HG03066 (cell line): ENCODE measurements around the gene SCN9A.
"Not testable (repeated sequence)": the region's sequence is repeated elsewhere in the genome, so short reads cannot be mapped to it uniquely, and the experiment has no call there.

Source experiments
- ATAC-seq: cut with Tn5 transposase; IDR thresholded peaks from one replicate; pipeline ENCODE4 v1.9.1; 2021; ENCODE audit warnings: low read depth; ENCODE audit not compliant: unreplicated experiment

SCN9A gene

DNA sequence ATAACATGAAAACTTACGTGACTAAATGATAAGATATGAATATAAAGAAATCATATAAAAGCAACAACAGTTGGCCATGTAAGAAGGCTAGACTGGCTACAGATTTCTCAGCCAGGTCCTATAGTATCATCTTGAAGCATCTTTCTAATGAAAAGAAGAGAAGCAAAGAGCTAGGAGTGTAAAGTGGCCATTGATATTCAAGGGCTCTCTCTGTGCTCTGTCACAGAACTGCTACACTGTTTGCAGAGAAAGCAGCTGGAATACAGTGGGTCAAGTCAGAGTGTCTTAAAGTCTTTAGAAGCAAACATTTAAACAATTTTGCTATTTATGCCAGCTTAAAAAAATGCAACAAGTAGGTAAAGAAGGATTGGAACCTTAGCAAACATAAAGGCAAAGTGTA is 118.8 kb downstream of the SCN9A start:
- no peak for ATAC-seq

DNA sequence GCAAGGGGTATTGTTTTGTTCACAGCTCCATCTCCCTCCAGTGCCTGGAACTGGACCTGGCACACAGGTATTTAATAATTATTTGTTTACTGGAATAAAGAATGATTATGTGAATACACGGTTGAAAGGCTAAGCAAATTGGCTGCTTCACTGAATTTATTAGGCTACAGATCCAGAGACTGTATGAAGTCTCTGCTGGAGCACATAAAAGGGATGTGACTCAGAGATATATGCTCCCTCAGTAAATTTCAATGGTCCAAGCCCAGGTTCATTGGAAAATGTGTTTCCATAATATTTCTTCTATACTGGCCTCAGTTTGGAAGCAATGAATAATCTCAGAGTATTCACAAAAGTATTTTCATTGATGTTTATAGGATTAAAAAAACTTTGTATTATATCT is 126.4 kb downstream of the SCN9A start:
- ATAC-seq: no peak

DNA sequence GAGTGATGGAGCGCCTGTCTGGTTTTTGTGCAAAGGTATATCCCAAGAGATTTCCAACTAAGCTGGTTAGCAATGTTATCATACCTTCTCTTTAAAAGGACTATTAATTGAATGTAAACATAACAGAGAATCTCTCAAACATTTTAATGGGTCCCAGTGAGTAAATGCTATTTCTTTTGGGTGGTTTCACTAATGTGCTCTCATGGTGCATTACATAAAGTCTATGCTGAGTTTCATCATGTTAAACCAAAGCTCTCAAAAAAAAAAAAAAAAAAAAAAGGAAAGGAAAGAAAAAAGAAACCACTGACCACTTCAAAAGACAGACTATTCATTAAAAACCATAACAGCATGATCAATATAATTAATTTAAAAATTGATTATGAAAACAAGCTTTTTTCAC is 128.8 kb downstream of the SCN9A start:
- no peak for ATAC-seq

DNA sequence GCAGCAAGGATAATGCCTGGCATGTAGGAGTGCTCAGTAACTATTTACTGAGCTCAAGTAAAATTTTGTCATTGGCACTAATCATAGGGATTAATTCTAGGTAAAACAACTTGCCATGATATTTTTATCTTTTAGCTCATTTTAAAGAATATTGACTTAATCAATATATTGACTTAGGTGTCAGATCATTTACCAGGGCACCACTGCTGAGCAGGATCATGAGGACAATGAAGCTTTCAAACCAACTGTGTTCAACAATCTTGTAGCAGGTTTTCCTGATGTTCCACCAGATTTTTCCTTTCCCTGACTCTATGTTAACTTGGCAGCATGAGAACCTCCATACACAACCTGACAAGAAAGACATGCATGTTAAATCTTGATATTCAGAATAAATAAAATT is 133.4 kb downstream of the SCN9A start:
- no peak for ATAC-seq

DNA sequence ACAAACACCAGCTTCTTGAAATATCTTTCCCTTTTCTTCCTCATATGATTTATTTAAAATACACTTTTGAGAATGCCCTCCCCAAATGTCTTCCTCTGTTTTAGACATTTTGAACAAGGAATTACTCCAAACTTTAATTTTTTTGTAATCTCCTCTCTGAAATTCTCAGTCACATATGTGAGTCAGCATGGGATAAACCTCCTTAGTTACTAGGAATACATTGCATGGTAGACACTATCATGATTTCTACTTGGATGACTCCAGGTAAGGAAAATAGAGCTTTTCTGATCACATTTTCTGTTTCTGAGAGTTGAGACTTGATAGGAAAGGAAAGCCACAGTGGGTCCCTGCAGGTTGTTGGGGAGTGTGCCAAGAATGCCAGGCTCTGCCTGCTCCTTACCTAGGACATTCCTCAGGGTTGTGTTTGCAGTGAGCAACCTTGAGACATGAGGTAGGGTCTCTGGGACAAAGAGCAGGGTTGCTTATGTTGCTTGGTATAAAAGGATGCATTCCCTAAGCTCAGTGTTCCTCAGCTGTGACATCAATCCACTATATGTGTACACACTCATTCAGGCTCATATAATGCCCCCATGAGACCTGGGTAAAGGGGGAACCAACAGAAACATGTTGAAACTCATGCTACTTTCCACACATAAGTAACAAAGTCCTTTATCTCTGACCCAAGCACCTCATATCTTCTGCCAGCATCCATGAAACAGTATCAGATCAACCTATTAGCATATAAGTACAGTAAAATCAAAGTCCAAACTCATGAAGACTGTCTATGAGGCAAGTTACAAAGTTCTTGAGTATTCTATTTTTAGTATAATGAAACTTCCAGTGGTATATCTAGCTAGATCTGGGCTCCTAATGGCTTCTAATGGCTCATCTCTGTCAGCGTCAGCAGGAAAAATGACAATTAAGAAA is 135.1 kb downstream of the SCN9A start:
- no peak for ATAC-seq

DNA sequence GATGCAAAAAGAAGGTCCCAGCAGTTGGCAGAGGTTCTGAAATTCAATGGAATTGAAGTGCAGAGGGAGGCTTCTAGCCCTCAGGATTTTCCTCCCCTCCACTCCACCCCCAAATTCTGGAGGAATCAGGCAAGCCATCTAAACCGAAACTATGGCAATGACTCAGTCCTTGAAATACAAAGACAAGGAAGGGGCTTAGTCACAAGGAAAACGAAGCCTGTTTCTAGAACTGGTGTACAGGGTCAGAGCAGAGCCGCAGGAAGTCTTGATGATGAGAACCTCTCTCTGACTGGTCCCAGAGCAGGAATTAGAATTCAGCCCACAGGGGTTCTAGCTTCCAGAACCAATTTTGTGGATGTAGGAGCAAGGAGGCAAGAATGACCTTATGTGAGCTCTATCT is 136.2 kb downstream of the SCN9A start:
- no peak for ATAC-seq

DNA sequence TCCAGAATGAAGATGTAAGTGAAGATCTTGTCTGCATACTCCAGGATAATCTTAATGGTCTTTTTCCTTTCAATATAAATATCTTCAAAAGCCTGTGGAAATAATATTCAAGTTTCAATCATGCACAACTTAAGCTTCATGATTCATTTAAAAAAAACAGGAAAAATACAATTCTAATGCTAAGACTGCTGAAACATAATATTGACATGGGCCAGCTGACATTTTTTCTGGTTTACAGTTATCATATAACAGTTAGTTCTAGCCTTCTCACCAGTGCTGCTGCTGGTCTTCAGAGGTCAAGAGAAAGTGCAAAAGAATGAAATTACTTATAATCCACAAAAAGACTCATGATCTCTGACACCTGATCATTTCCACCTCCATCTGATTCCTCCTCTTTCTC is 137.6 kb downstream of the SCN9A start:
- ATAC-seq: no peak

DNA sequence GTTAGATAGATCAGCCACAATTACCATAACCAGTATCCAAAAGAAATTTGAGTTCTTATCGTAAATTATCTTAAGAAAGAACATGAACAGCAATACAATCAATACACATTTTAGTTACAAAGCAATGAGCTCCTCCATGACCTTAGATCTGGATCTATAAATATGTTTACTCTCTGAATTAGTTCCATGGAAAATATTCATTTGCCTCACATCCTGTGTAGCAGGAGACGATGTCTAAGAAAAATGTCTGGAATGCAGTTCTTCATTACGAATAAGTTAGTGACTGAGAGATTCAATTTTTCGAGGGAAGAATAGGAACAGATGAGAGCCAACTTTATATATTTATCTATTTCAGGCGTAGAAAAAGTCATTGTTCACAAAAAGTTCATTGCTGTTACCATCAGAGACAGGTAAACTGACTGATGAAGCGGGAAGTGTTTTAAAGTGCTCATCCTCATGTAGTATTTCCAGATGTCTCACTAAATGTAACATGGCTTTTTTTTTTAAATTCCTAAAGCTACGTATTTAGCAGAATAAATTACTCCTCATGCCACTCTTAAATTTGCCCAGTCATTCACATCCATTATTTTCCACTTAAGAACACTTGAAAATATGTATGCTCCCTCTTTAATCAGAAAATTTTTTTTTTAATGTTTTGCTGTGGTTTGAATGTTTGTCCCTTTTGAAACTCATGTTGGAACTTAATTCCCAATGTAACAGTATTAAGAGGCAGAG is 141.5 kb downstream of the SCN9A start:
- no peak for ATAC-seq

DNA sequence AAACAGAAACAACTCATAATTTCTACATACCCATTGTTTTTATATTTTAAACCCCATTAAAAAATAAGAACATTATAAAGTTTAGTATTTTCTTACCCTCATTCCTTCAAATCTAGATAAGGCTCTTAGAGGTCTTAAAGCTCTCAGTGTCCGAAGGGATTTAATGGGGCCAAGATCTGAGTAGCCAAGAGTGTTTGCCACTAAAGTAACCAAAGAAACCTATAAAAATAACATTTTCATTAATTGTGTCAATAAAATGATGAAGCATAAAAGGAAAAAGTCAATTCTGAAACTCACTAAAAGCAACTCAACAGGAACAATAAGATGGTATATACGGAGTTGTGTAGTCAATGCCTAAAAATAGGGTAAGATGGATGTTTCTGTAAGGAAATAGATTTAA is 142.5 kb downstream of the SCN9A start:
- ATAC-seq: no peak

DNA sequence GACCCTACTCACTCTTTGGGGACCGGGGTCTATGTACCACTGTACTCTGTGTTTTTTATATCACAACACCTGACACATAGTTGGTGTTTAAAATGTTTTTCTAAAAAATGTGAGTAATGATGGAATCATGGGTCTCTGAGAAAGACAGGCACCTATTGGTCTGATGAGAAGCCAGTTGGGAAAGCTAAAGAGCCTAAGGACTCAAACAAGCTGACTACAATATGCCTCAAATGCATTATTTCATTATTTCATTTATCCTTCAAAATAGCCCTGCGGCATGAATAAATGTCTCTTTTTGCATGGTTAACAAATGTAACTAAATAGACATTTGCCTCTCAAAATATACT is 145.0 kb downstream of the SCN9A start:
- ATAC-seq: no peak

DNA sequence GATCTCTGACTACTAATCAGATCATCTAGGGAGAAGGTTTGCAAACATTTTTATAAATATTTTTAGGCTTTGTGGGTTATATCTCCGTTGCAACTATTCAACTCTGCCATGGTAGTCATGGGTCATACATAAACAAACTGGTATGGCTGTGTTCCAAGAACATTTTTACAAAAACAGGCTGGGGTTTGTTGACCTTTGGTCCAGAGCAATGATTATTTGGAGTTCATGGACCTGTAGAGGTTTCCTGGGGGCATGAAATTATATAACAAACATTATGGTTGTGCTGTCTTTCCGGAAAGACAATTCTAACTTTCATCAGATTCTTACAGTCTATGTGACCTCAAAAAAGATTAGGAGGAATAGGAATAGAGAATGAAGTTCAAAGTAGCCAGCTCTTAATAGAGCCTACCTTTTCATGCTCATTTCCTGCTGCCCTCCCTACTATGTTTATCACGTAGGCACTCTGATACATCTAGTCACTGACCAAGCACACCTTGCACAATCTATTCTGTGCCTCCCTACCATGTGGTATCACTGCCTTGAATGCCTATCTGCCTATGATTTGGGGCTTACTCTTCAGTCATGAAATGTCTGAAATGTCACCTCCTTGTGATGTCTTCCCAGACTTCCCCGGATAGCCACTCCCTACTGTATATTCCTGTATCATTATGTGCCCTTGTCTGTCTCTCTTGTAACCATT is 145.6 kb downstream of the SCN9A start:
- no peak for ATAC-seq

DNA sequence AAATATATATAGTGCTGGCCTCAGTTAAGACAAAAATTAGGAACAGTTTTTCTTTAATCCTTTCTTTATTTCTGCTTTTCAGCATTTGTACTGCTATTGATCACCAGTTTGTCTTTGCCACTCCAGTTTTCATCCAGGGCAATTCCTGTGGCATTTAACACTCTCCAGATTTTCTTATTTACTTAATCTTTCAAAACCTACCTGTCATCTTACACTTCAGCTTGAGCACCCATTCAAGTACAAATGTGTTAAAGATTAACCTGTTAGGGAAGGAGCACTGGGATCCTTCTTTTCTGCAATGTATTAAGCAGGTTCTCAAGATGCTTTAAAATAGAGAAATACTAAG is 146.1 kb downstream of the SCN9A start:
- no peak for ATAC-seq

DNA sequence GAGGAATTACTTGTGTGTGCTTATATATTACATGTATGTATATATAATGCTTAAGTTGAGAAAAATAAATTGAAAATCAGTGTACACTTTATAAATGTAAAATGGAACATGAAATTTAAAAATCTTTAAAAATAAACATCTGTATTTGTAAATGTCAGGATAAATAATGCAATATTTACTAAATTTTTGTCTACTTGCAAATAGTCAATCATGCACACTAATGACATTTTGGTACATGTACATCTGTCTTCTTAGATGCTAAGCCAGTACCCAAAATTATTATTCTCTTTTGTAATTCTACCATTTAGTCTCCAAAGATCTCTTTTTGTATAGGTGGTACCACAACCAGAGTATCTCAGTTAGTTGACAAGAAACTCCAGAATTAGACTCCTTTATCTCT is 151.5 kb downstream of the SCN9A start:
- ATAC-seq: no peak

DNA sequence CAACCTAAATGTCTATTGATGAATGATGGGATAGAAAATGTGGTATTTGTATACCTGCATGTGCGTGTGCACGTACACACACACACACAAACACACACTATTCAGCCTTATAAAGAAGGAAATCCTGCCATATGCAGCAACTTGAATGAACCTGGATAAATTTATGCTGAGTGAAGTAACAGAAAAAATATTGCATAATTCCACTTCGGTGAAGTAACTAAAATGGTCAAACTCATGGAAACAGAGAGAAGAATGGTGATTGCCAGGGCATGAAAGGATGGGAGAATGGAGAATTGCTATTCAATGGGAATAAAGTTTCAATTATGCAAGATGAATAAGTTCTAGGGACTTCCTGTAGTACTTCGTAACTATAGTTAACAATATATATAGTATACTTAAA is 152.4 kb downstream of the SCN9A start:
- no peak for ATAC-seq

DNA sequence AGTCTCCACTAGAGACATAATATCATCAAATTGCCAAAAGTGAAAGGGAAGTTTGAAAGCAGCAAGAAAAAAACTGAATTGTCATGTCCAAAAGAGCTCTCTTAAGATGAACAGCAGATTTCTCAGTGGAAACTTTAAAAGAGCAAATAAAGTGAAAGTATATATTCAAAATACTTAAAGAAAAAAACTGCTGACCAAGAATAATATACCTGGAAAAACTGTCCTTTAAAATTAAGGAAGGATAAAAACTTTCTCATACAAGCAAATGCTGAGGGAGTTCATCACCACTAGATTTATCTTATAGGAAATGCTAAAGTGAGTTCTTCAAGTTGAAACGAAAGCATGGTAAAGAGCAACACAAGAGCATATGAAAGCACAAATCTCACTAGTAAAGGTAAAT is 164.7 kb downstream of the SCN9A start:
- no peak for ATAC-seq

DNA sequence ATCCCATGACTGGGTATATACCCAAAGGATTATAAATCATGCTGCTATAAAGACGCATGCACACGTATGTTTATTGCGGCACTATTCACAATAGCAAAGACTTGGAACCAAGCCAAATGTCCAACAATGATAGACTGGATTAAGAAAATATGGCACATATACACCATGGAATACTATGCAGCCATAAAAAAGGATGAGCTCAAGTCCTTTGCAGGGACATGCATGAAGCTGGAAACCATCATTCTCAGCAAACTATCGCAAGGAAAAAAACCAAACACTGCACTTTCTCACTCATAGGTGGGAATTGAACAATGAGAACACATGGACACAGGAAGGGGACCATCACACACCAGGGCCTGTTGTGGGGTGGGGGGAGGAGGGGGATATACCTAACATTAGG is 165.8 kb downstream of the SCN9A start:
- not testable (repeated sequence) for ATAC-seq

DNA sequence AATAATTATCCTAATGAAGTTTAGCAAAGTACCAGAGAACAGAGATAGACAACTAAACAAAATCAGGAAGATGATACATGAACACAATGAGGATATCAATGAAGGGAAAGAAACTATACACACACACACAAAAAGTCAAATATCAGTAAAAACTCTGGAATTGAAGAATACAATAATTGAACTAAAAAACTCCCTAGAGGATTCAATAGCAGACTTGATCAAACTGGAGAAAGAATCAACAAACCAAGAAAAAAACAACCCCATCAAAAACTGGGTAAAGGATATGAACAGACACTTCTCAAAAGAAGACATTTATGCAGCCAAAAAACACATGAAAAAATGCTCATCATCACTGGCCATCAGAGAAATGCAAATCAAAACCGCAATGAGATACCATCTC is 166.4 kb downstream of the SCN9A start:
- ATAC-seq: not testable (repeated sequence)

DNA sequence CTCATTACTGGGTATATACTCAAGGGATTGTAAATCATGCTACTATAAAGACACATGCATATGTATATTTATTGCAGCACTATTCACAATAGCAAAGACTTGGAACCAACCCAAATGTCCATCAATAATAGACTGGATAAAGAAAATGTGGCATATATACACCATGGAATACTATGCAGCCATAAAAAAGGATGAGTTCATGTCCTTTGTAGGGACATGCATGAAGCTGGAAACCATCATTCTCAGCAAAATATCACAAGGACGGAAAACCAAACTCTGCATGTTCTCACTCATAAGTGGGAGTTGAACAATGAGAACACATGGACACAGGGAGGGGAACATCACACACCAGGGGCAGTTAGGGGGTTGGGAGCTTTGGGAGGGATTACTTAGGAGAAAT is 169.6 kb downstream of the SCN9A start:
- ATAC-seq: not testable (repeated sequence)

DNA sequence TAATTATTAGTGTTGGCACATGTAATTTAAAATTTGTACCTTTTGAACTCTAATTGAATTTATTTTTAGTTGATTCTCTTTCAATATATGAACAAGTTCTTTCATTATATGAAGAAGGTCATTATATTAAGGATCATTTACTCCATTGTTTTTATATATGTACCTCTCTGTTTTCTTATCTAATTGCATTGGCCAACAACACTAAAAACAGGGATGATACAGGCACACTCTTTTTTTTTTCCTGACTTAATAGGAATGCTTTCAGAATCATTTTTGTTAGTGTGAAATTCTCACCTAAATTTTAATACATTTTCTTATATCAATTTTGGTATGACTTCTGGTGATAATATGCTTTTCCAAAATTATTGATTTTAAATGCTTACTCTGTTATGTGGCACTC is 173.0 kb downstream of the SCN9A start:
- ATAC-seq: no peak

DNA sequence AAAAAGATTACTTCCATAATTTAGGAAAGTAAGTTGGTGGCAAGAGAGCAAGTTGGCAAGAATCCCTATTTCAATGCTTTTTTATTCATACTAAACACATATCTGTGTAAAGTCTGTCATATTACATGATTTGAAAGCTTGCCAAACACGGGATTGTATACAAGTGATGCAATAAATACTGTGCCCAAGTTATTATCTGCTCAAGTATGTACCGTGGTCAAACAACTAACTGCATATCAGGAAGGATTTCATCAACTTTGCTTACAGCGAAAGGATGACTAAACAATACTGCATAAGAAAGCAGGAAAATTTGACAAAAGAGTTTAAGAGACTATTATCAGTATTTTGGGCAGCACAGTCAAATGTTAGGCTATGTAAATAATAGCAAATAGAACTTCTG is 178.3 kb downstream of the SCN9A start:
- no peak for ATAC-seq

DNA sequence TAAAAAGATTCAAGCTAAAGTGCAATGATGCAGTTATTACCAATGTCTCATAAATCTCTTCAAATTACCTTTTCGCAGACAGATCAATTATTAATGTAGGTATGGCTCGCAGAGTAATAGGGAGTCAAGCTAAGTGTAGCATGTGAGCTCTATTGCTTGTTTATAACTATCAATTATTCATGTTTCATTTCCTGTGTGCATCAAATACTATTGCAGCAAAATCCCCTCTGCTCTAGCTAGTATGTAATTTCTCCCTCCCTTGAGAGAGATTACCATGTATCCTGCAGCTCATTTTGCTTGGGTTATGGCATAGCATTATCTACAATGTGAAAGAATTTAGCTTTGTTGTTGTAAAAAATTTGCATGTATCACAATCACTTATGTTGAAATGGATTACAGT is 182.3 kb downstream of the SCN9A start:
- no peak for ATAC-seq

DNA sequence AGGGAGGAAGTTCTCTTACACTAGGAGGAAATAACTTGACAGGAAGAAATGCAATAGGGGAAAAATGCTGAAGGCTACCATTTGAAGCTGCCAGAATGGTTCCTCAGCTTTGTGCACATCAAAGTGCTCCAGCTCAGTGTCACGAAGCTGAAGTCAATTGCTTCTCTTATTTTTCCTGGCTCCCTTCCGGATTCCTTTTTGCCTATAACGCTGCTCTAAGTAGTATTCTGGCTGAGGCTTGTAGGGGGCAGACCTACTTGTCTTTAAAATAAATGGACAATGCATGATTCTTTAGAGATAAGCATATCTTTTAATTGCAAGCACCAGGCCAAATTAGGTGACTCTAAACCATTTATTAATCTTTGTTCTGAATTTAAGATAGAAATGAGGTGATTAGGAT is 187.7 kb downstream of the SCN9A start:
- ATAC-seq: no peak
